K562 (cell line): Measurements from ENCODE around the gene FANK1. TPM values are rescaled to one million over a fixed set of nuclear protein-coding genes. Genes with fewer than 3 reads are reported as not detected.

Experiments used
- ATAC-seq: fragments of 200-7000 bp; cut with Tn5 transposase; 3 replicates; pipeline ENCODE4 v1.9.1; 2020; ENCODE audit warnings: moderate library complexity
- BruUV-seq: library from RNA; stranded (reverse); fragments of 400-500 nt; replicated peaks from 2 replicates; lab custom pipeline; 2021; lab: Mats Ljungman, UMichigan
- CTCF ChIA-PET: fragments of 300-600 bp; formaldehyde crosslinking; extraction: SDS; loops from one replicate; lab custom pipeline; 2021; ENCODE audit warnings: low intra/inter-chr PET ratio; lab: Yijun Ruan, JAX
- POLR2A ChIA-PET: fragments of 300-600, 350-650 bp; sonication (Branson Sonifier 250); formaldehyde crosslinking; extraction: SDS; loops from one replicate; lab custom pipeline; 2021; ENCODE audit warnings: antibody characterized with exemption, inconsistent platforms; lab: Yijun Ruan, JAX
- DNase-seq, 4 experiments: peaks; one replicate each; pipeline versions ENCODE4 v3.0.0 to v3.0.0-alpha.2; 2011 to 2018; ENCODE audit warnings: low spot score in 3 of 4, mixed read lengths in 3 of 4; ENCODE audit errors: extremely low read depth in 1 of 4
- FAIRE-seq: peaks from 2 replicates; lab custom pipeline; 2011; peaks lifted over from hg19 to GRCh38; lab: Jason Lieb, UNC
- H2AFZ ChIP-seq: 2 replicates; pipeline ENCODE4 v1.6.0; 2011; ENCODE audit warnings: low read depth, low read length, control low read depth, inconsistent platforms
- H3K27ac ChIP-seq: fragments of 200-600 bp; 3 replicates; pipeline ENCODE4 v1.8.0; 2011; ENCODE audit warnings: low read depth, mild to moderate bottlenecking, control low read depth, inconsistent platforms, low read length, moderate library complexity, mixed read lengths; ENCODE audit errors: extremely low read depth
- H3K27me3 ChIP-seq, 2 experiments: fragments of 300-600 bp in 1 of 2; 2 replicates in 1 of 2; 3 replicates in 1 of 2; pipeline versions ENCODE4 v1.6.0 to v1.8.0; 2011; ENCODE audit warnings: inconsistent platforms in 2 of 2, low read length in 2 of 2, mild to moderate bottlenecking in 1 of 2, mixed read lengths in 1 of 2, moderate library complexity in 1 of 2; ENCODE audit not compliant: control insufficient read depth in 2 of 2, insufficient read depth in 2 of 2
- H3K36me3 ChIP-seq: fragments of 300-600 bp; 3 replicates; pipeline ENCODE4 v1.8.0; 2011; ENCODE audit warnings: mild to moderate bottlenecking, low read length, inconsistent platforms; ENCODE audit not compliant: control insufficient read depth, insufficient read depth
- H3K4me1 ChIP-seq, 2 experiments: fragments of 200-600 bp in 1 of 2; replicated peaks in 1 of 2; 2 replicates in 1 of 2; 3 replicates in 1 of 2; pipeline versions ENCODE4 v1.5.1 to v1.8.0; 2011; ENCODE audit warnings: inconsistent platforms in 2 of 2, low read length in 2 of 2, mild to moderate bottlenecking in 1 of 2, mixed read lengths in 1 of 2, moderate library complexity in 1 of 2; ENCODE audit not compliant: control insufficient read depth in 2 of 2, insufficient read depth in 2 of 2
- H3K4me2 ChIP-seq: 2 replicates; pipeline ENCODE4 v1.6.1; 2011; ENCODE audit warnings: low read length, control low read depth, inconsistent platforms, mixed read lengths; ENCODE audit not compliant: insufficient read depth
- H3K4me3 ChIP-seq: fragments of 200-600 bp; sonication (generic), shearing (Covaris generic); 2 replicates; pipeline ENCODE4 v1.5.1; 2016; ENCODE audit warnings: control low read depth, inconsistent platforms
- H3K79me2 ChIP-seq: fragments of 200-600 bp; 3 replicates; pipeline ENCODE4 v1.8.0; 2011; ENCODE audit warnings: low read length, inconsistent platforms; ENCODE audit not compliant: control insufficient read depth, insufficient read depth
- H3K9ac ChIP-seq, 2 experiments: 2 replicates each; pipeline versions ENCODE4 v1.6.0 to v1.6.1; 2011; ENCODE audit warnings: low read depth in 2 of 2, low read length in 2 of 2, control low read depth in 1 of 2, inconsistent platforms in 1 of 2, mild to moderate bottlenecking in 1 of 2, mixed read lengths in 1 of 2; ENCODE audit not compliant: insufficient read depth in 1 of 2
- H3K9me1 ChIP-seq: one replicate; pipeline ENCODE4 v1.6.0; 2011; ENCODE audit warnings: inconsistent platforms, mild to moderate bottlenecking, low read length, moderate library complexity; ENCODE audit not compliant: control insufficient read depth, insufficient read depth
- H3K9me3 ChIP-seq: replicated peaks from 2 replicates; pipeline ENCODE4 v1.5.1; 2011; ENCODE audit warnings: low read depth, low read length, inconsistent platforms; ENCODE audit not compliant: control insufficient read depth, insufficient read depth
- H4K20me1 ChIP-seq: replicated peaks from 2 replicates; pipeline ENCODE4 v1.6.1; 2011; ENCODE audit warnings: low read length, inconsistent platforms, mixed read lengths; ENCODE audit not compliant: control insufficient read depth, insufficient read depth
- CXXC5 ChIP-seq: fragments of 250-450 bp; sonication (Bioruptor Pico); IDR thresholded peaks from 2 replicates; pipeline ENCODE4 v1.8.0; 2022; ENCODE audit warnings: inconsistent platforms, mild to moderate bottlenecking, moderate library complexity
- EHMT2 ChIP-seq: fragments of 450-650 bp; IDR thresholded peaks from 2 replicates; pipeline ENCODE4 v1.6.1; 2018; ENCODE audit warnings: antibody characterized with exemption
- FOSL1 ChIP-seq: fragments of 200-800 bp; sonication (Bioruptor generic); conservative IDR thresholded peaks from 2 replicates; pipeline ENCODE4 v1.6.1; 2016; ENCODE audit warnings: missing genetic modification characterization, missing compliant biosample characterization
- FOXA1 ChIP-seq: fragments of 450-650 bp; IDR thresholded peaks from 2 replicates; pipeline ENCODE4 v1.6.1; 2016; ENCODE audit warnings: mild to moderate bottlenecking, borderline replicate concordance
- GATA2 ChIP-seq: sonication (generic); formaldehyde crosslinking; IDR thresholded peaks from 2 replicates; pipeline ENCODE4 v1.4.0; 2020; ENCODE audit warnings: mild to moderate bottlenecking, missing genetic modification reagents
- HNRNPK ChIP-seq: fragments of 200-400 bp; formaldehyde crosslinking; IDR thresholded peaks from one replicate; pipeline ENCODE4 v1.6.1; 2018; ENCODE audit warnings: mild to moderate bottlenecking, low read depth, low read length; ENCODE audit not compliant: poor library complexity, severe bottlenecking
- HNRNPL ChIP-seq: fragments of 200-400 bp; formaldehyde crosslinking; IDR thresholded peaks from 2 replicates; pipeline ENCODE4 v1.6.1; 2017; ENCODE audit warnings: low read depth, mild to moderate bottlenecking, low read length
- ILF3 ChIP-seq: fragments of 450-650 bp; IDR thresholded peaks from 2 replicates; pipeline ENCODE4 v1.6.1; 2018; ENCODE audit warnings: antibody characterized with exemption, mild to moderate bottlenecking, moderate library complexity, borderline replicate concordance
- MCM2 ChIP-seq: fragments of 450-650 bp; IDR thresholded peaks from 2 replicates; pipeline ENCODE4 v1.6.1; 2017; ENCODE audit warnings: low read depth, mild to moderate bottlenecking
- PHF20 ChIP-seq: fragments of 450-650 bp; IDR thresholded peaks from 2 replicates; pipeline ENCODE4 v1.6.1; 2018; ENCODE audit not compliant: partially characterized antibody
- RAD51 ChIP-seq: fragments of 450-650 bp; IDR thresholded peaks from 2 replicates; pipeline ENCODE4 v1.7.1; 2016; ENCODE audit warnings: low read depth, mild to moderate bottlenecking, borderline replicate concordance
- RBM14 ChIP-seq: fragments of 200-400 bp; formaldehyde crosslinking; IDR thresholded peaks from 2 replicates; pipeline ENCODE4 v1.6.1; 2018; ENCODE audit warnings: low read depth, mild to moderate bottlenecking, low read length, moderate library complexity, borderline replicate concordance; ENCODE audit not compliant: insufficient read depth
- SMARCC2 ChIP-seq: fragments of 450-650 bp; IDR thresholded peaks from 2 replicates; pipeline ENCODE4 v1.6.1; 2017; ENCODE audit warnings: antibody characterized with exemption, moderate library complexity, mild to moderate bottlenecking, low read depth
- STAT5B ChIP-seq: fragments of 250-450 bp; sonication (Bioruptor Pico); IDR thresholded peaks from 2 replicates; pipeline ENCODE4 v1.8.0; 2021; ENCODE audit warnings: mild to moderate bottlenecking, inconsistent platforms
- SUPT5H ChIP-seq: fragments of 450-650 bp; IDR thresholded peaks from 2 replicates; pipeline ENCODE4 v1.6.1; 2016
- TFAM ChIP-seq: fragments of 250-450 bp; sonication (Bioruptor Pico); conservative IDR thresholded peaks from 2 replicates; pipeline ENCODE4 v1.5.0; 2021; ENCODE audit warnings: mild to moderate bottlenecking, moderate library complexity
- YY1 ChIP-seq, 3 experiments: IDR thresholded peaks; 2 replicates each; pipeline ENCODE4 v1.6.1; 2011; ENCODE audit warnings: low read length in 2 of 3, mild to moderate bottlenecking in 2 of 3, moderate library complexity in 2 of 3, borderline replicate concordance in 1 of 3, control low read depth in 1 of 3, low read depth in 1 of 3; ENCODE audit not compliant: insufficient read depth in 3 of 3, insufficient replicate concordance in 2 of 3, control insufficient read depth in 1 of 3, insufficient read length in 1 of 3; ENCODE audit errors: extremely low read depth in 1 of 3
- ZFX ChIP-seq: sonication (generic); formaldehyde crosslinking; IDR thresholded peaks from 2 replicates; pipeline ENCODE4 v1.8.0; 2022; ENCODE audit warnings: mild to moderate bottlenecking, missing genetic modification reagents, moderate library complexity
- WGBS: fragments of 100-300 bp; shearing (Covaris generic); methylation state at CpG from one replicate; pipeline ENCODE4 v1.1.6; 2016; ENCODE audit warnings: low coverage, mixed read lengths; ENCODE audit not compliant: insufficient coverage; ENCODE audit errors: missing lambda C conversion rate; 5-methylcytosine and 5-hydroxymethylcytosine counted together
- in situ Hi-C: fragments of 300-500 bp; cut with MboI; formaldehyde crosslinking; loops from 4 replicates; pipeline ENCODE4 v1.15.0; 2018; ENCODE audit warnings: inconsistent platforms, mixed read lengths
- intact Hi-C: fragments of 100-400 bp; cut with micrococcal nuclease; formaldehyde crosslinking; loops from 2 replicates; pipeline ENCODE4 v1.14.2; 2022
- polyA plus RNA-seq, 8 experiments: library from polyadenylated mRNA; depleted of rRNA in 4 of 8; stranded (reverse) in 5 of 8; unstranded in 3 of 8; fragments of >200 nt; fragmentation: Nextera tagmentation in 2 of 8; fragmentation: Illumina TruSeq in 1 of 8; extraction: Ambion mirVana in 2 of 8; extraction: Trizol in 1 of 8; gene quantifications; 2 replicates each; pipeline versions ENCODE4 v1.2.1 to v1.2.3, GENCODE V29; 2011 to 2014; ENCODE audit warnings: inconsistent platforms in 1 of 8, missing spikeins in 1 of 8
- total RNA-seq, 7 experiments: library from RNA; depleted of rRNA in 6 of 7; stranded (reverse); fragments of >200 nt in 6 of 7; fragmentation: Illumina TruSeq in 2 of 7; extraction: Trizol in 2 of 7; gene quantifications; 2 replicates each; pipeline versions ENCODE4 v1.2.1 to v1.2.3, GENCODE V29; 2011 to 2021; ENCODE audit warnings: low replicate concordance in 1 of 7

The FANK1 gene
- total and polyA plus RNA-seq, 9 of the 15 experiments (the other 6 are each of a cell fraction or from before 2014, with no cell fraction given): 0.11 to 2.3 (median 0.51) TPM; not detected in 1

DNA sequence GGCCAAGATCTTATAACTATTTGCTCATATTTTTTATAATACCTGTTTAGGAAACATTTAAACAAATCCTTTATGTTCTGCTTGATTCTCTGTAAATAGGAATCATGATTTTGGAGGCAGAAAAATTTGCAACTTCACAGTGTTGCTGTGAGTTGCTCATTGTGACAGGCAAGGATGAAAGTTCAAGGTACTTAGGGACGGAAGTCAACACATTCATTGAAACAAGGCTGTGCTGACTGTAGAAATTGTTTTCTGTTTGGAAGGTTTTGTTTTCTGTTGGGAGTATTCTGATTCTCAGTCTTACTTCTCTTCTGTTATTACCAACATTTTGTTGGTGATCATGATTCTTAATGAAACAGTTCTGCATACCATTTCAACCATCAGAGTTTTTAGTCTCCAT, 54.9 kb downstream of the FANK1 start:
- POLR2A ChIA-PET: no interaction called here
- no peak for TF ChIP-seq HNRNPK
- TF ChIP-seq FOSL1 (tag): no peak
- TF ChIP-seq ILF3: no peak
- no peak for TF ChIP-seq HNRNPL
- no peak for TF ChIP-seq CXXC5 (CRISPR knock-in tag)
- TF ChIP-seq EHMT2: no peak
- no peak for TF ChIP-seq RAD51
- TF ChIP-seq GATA2 (CRISPR knock-in tag): no peak
- TF ChIP-seq PHF20: no peak
- no peak for TF ChIP-seq FOXA1
- no peak for TF ChIP-seq TFAM (CRISPR knock-in tag)
- TF ChIP-seq ZFX (CRISPR knock-in tag): no peak
- no peak for TF ChIP-seq MCM2
- TF ChIP-seq SUPT5H: no peak
- TF ChIP-seq RBM14: no peak
- TF ChIP-seq SMARCC2: no peak
- no peak for TF ChIP-seq STAT5B (CRISPR knock-in tag)
- TF ChIP-seq YY1 (IDR thresholded peaks at IDR 0.05; ENCODE audit: borderline replicate concordance in 1 of 3, control insufficient read depth in 1 of 3, extremely low read depth in 1 of 3, insufficient read depth in 3 of 3, insufficient read length in 1 of 3, insufficient replicate concordance in 2 of 3, low read depth in 1 of 3, low read length in 2 of 3): no peak
- Histone ChIP-seq H3K36me3 (no peaks in the 10 kb centered on the region), H3K9me3 (no peaks in the 10 kb centered on the region), H3K4me1 (no peaks in the 10 kb centered on the region), H2AFZ (no peak overlapping the region), H3K27ac (no peak overlapping the region), H4K20me1 (no peaks in the 10 kb centered on the region), H3K9me1 (no peaks in the 10 kb centered on the region), H3K4me2 (no peak overlapping the region), H3K9ac (no peak overlapping the region), H3K27me3 (no peaks in the 10 kb centered on the region), H3K4me3 (no peak overlapping the region), H3K79me2 (no peaks in the 10 kb centered on the region)
- BruUV-seq: no TSS peak
- FAIRE-seq: no peak
- no peak for DNase-seq
- WGBS: 0% methylated on average over 1 of the region's 1 CpG
- CTCF ChIA-PET: no interaction called here
- no peak for ATAC-seq
- intact Hi-C loops (no loop called here), in situ Hi-C loops (no loop called here)
